Endothelial cell of umbilical vein (primary cell): Measurements from ENCODE around the gene MATN4.

Source experiments
- EZH2 ChIP-seq: IDR thresholded peaks from 2 replicates; pipeline ENCODE4 v1.6.1; 2012; ENCODE audit warnings: borderline replicate concordance, low read depth, mild to moderate bottlenecking, moderate library complexity, low read length, inconsistent platforms; ENCODE audit not compliant: severe bottlenecking
- POLR2A ChIP-seq: IDR thresholded peaks from 2 replicates; pipeline ENCODE4 v1.6.1; 2012; ENCODE audit warnings: low read depth, mild to moderate bottlenecking, control low read depth, low read length
- POLR2AphosphoS5 ChIP-seq: IDR thresholded peaks from 2 replicates; pipeline ENCODE4 v1.6.1; 2012; ENCODE audit warnings: low read depth, mild to moderate bottlenecking, control low read depth, low read length, moderate library complexity; ENCODE audit not compliant: insufficient read depth
- TF ChIP-seq, protein P1 (sequence below), 2 donors: IDR thresholded peaks; 1 replicate in 1 of 2; 2 replicates in 1 of 2; pipeline ENCODE4 v1.5.1; 2011; ENCODE audit warnings: low read length in 2 of 2, mild to moderate bottlenecking in 2 of 2, moderate library complexity in 2 of 2, control low read depth in 1 of 2, inconsistent platforms in 1 of 2, low read depth in 1 of 2; ENCODE audit not compliant: insufficient read depth in 1 of 2; ENCODE audit errors: extremely low read depth in 1 of 2

DNA sequence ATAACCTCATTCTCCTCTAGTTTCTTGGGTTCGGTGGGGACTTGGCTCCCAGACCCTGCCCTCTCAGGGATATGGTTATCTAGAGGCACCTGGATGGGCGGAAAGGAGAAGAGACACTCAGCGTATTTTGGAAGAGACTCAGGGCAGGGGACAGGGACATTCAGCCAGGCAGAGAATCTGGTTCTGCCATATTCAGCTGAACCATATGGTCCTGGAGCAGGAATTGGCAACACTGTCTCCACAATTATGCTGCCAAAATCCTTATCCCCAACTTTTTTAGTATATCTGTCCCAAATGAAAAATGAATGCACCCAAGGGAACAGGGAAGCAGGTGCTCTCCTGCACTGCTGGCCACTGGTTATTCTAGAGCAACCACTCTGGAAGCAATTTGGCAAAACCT is 22.4 kb upstream of the MATN4 start:
- TF ChIP-seq, protein P1, sequence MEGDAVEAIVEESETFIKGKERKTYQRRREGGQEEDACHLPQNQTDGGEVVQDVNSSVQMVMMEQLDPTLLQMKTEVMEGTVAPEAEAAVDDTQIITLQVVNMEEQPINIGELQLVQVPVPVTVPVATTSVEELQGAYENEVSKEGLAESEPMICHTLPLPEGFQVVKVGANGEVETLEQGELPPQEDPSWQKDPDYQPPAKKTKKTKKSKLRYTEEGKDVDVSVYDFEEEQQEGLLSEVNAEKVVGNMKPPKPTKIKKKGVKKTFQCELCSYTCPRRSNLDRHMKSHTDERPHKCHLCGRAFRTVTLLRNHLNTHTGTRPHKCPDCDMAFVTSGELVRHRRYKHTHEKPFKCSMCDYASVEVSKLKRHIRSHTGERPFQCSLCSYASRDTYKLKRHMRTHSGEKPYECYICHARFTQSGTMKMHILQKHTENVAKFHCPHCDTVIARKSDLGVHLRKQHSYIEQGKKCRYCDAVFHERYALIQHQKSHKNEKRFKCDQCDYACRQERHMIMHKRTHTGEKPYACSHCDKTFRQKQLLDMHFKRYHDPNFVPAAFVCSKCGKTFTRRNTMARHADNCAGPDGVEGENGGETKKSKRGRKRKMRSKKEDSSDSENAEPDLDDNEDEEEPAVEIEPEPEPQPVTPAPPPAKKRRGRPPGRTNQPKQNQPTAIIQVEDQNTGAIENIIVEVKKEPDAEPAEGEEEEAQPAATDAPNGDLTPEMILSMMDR (IDR thresholded peaks at IDR 0.05; ENCODE audit: extremely low read depth in 1 of 2, insufficient read depth in 1 of 2, low read depth in 1 of 2, low read length in 2 of 2) = no peak
- TF ChIP-seq EZH2 (no peak), POLR2A (no peak), POLR2AphosphoS5 (no peak)
